Cardiac fibroblast (primary cell): Measurements from ENCODE around the gene MMP28.

ENCODE experiments used
- DNase-seq, 2 donors: peaks; one replicate each; pipeline versions ENCODE4 v3.0.0 to v3.0.0-alpha.2; 2010; ENCODE audit warnings: low read depth in 2 of 2
- H3K4me3 ChIP-seq, 2 donors: replicated peaks in 1 of 2; 1 replicate in 1 of 2; 2 replicates in 1 of 2; pipeline ENCODE4 v1.5.1; 2011; ENCODE audit warnings: low read depth in 2 of 2, low read length in 2 of 2, mild to moderate bottlenecking in 2 of 2, moderate library complexity in 1 of 2
- CTCF ChIP-seq: IDR thresholded peaks from one replicate; pipeline ENCODE4 v1.5.1; 2011; ENCODE audit warnings: low read depth, mild to moderate bottlenecking, low read length, inconsistent platforms

MMP28 gene

DNA sequence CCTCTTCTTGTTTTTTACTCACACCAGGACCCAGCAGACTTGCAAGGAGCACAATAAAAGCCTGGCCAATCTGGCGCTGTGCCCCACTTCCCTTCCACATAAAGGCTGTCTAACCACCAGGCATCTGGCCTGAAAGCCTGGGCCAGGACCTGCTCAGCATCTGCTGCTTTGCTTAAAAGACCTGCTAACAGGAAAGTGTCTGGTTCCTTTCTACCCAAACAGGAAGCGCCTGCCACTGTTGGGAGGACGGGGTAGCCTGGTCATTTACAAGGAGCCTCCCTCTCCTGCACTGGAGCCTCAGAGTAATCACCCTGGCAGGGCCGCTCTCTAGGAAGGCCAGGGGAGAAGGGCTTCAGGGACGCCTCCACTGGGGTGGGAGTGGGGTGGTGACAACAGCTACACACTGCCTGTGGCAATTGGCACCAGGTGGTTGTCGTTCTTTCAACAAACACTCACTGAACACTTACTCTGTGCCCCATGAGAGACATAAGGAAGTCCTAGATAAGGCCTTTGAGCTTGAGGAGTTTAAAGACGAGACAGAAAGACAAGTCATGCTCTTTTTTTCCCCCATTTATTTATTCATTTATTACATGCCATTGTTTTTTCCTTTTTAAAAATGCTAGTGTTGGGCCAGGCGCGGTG is 6.3 kb upstream of the MMP28 start:
- DNase-seq, result peak; percentile 54 to 95

DNA sequence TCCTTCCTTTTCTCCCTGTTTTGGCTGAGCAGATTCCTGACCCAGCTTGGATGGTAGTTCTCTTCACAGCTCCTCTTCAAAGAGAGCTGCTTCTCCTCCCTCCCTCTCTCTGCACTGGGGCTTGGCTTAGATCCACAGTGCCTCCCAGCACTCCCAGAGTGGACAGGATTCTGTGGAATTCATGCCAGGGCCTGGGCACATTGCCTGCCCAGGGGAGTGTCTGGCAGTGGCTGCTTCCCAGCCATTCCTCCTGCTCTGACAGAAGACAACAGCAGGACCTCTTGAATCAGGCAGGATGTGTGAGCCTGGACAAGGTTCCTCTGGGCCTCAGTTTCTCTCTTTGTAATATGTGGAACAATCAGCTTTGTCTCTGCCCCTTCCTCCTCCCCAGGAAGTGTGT is 4.5 kb upstream of the MMP28 start:
- DNase-seq, result peak in 1 of 2 donors; percentile 88
- no peak overlapping the region for H3K4me3 ChIP-seq
- TF ChIP-seq CTCF, result no peak

More for the DNA sequence above, 6.3 kb upstream of the MMP28 start:
- no peak for TF ChIP-seq CTCF
- no peak overlapping the region for H3K4me3 ChIP-seq

DNA sequence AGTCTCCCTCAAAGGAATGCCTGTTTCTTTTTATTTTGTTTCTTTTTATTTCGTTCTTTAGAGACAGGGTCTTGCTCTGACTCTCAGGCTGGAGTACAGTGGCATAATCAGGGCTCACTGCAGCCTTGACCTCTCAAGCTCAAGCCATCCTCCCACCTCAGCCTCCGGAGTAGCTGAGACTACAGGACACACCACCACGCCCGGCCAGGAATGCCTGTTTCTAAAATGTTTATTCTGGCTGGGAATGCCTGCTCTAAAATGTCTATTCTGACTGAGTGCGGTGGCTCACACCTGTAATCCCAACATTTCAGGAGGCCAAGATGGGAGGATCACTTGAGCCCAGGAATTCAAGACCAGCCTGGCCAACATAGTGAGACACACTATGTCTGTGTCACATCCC is 2.5 kb upstream of the MMP28 start:
- DNase-seq, result no peak
- no peak for TF ChIP-seq CTCF
- no peak overlapping the region for H3K4me3 ChIP-seq

- no peak for DNase-seq
- H3K4me3 ChIP-seq, result no peak overlapping the region
- no peak for TF ChIP-seq CTCF
Measured at GRCh38 chr17:35797370-35797769, 1.9 kb upstream of the MMP28 start.

- no peak overlapping the region for H3K4me3 ChIP-seq
- TF ChIP-seq CTCF, result no peak
- no peak for DNase-seq
Measured at GRCh38 chr17:35796942-35797341, 1.5 kb upstream of the MMP28 start.

GRCh38 chr17:35795871-35796265 is 427 bp upstream of the MMP28 start:
- H3K4me3 ChIP-seq, result peak overlapping the region; percentile 38 to 43
- TF ChIP-seq CTCF, result no peak
- DNase-seq, result no peak

DNA sequence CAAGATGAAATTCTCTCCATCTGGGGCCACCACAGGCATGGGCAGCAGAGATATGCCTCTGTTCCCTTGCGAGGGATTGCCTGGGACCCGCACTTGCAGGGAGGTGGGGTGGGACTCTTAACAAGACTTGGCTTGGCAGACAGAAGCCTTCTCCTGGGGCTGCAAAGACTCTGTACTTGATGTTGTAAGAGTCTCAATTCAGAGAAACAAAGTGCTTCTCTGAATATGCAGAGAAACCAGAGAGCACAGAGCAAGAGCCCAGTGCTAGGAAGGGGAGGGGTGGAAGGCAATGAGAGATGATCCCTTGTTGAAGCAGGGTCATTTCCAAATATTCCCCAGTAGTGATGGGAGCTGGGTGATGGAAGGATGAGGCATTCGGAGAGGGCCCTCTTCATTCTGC is 2.2 kb downstream of the MMP28 start:
- TF ChIP-seq CTCF, result no peak
- DNase-seq, result no peak
- H3K4me3 ChIP-seq, result no peak overlapping the region
